DMS153 (cell line): Measurements from ENCODE around the gene POLR2E.
A peak's percentile ranks its signal among the peaks of the same experiment; 100 is the strongest.

Source experiments
- DNase-seq: peaks from one replicate; lab custom pipeline; 2025; lab: John Stamatoyannopoulos, UW

Gene POLR2E

GRCh38 chr19:1046836-1047695 is 48.1 kb downstream of the POLR2E start:
- no peak for DNase-seq

DNA sequence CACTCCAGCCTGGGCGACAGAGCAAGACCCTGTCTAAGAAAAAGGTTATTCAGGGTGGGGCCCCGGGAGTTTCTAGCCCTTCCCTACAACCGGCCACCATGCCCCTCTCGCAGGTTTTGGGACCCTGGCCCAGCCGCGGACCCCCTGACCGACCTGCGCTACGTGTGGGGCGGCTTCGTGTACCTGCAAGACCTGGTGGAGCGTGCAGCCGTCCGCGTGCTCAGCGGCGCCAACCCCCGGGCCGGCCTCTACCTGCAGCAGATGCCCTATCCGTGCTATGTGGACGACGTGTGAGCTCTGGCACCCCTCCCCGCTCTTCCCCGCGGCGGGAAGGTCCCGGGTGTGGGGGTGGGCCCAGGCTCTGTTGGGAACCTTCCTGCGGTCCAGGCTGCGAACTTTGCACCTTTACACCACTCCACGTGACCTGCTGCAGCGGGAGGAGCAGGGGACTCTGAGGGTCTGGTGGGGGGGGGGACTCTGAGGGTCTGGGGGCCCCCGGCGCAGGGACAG is 49.0 kb downstream of the POLR2E start:
- DNase-seq, result no peak

- no peak for DNase-seq
Measured at GRCh38 chr19:1045247-1045603, 50.0 kb downstream of the POLR2E start.

DNA sequence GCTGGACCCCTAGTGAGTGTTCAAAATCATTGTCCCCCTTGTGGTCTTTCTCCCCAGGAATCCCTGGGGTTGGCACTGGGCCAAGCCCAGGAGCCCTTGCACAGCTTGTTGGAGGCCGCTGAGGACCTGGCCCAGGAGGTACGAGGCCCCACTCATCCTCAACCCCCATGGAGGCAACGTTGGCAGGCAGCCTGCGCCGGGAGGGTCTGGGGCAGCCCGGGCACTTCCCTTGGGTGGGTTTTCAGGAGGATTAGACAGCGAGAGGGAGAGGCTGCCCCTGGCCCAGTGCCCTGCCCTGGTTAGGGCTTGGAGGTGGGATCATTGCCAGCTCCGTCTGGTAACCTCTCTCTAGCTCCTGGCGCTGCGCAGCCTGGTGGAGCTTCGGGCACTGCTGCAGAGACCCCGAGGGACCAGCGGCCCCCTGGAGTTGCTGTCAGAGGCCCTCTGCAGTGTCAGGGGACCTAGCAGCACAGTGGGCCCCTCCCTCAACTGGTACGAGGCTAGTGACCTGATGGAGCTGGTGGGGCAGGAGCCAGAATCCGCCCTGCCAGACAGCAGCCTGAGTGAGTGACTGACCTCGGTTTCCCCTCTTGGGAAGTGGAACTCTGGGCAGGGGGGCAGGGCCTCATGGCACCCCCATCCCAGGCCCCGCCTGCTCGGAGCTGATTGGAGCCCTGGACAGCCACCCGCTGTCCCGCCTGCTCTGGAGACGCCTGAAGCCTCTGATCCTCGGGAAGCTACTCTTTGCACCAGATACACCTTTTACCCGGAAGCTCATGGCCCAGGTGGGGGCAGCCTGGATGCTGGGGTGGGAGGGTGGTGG is 52.3 kb downstream of the POLR2E start:
- DNase-seq, result no peak

DNA sequence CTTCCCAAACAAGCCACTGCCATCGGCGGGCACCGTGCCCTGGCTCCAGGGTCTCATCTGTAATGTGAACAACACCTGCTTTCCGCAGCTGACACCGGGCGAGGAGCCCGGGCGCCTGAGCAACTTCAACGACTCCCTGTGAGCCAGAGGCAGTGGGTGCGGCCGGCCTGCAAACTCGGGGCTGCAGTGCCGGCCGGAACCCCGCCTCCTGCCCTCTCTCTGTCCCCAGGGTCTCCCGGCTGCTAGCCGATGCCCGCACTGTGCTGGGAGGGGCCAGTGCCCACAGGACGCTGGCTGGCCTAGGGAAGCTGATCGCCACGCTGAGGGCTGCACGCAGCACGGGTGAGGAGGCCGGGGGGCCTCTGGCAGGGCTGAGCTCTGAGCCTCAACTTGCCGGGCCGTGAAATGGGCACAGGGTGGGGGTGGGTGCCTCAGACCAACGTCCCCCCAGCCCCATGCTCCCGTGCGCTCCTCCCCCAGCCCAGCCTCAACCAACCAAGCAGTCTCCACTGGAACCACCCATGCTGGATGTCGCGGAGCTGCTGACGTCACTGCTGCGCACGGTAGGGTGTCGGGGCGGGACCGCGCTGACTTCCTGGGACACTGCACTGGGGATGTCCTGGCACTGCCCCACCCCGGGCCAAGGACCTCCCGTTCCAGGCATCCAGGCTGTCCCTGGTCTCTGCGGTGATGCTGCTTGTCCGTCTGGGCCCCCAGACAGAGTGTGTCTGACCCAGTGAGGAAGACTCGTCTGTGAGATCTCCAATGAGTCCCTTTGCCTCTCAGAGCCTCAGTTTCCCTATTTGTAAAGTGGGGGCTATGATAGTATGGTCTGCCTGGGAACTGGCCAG is 53.1 kb downstream of the POLR2E start:
- no peak for DNase-seq

DNA sequence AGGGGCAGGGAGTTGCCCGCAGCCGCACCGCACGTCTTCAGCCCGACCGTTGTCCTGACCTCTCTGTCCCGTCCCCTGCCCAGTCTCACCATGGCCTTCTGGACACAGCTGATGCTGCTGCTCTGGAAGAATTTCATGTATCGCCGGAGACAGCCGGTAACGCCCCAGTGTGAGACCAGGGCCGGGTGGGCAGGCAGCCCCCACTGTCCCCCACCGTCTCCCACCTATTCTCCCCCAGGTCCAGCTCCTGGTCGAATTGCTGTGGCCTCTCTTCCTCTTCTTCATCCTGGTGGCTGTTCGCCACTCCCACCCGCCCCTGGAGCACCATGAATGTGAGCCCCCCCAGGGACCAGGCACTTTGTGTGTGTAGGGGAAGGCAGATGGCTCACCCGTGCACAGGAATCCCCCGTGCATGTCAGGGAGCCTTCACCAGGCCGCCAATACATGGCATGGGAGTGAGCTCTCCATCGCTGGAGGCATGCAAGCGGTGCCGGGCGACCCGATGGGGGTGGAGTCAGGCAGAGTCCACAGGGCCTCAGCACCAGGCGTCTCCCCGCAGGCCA is 53.8 kb downstream of the POLR2E start:
- DNase-seq, result no peak

DNA sequence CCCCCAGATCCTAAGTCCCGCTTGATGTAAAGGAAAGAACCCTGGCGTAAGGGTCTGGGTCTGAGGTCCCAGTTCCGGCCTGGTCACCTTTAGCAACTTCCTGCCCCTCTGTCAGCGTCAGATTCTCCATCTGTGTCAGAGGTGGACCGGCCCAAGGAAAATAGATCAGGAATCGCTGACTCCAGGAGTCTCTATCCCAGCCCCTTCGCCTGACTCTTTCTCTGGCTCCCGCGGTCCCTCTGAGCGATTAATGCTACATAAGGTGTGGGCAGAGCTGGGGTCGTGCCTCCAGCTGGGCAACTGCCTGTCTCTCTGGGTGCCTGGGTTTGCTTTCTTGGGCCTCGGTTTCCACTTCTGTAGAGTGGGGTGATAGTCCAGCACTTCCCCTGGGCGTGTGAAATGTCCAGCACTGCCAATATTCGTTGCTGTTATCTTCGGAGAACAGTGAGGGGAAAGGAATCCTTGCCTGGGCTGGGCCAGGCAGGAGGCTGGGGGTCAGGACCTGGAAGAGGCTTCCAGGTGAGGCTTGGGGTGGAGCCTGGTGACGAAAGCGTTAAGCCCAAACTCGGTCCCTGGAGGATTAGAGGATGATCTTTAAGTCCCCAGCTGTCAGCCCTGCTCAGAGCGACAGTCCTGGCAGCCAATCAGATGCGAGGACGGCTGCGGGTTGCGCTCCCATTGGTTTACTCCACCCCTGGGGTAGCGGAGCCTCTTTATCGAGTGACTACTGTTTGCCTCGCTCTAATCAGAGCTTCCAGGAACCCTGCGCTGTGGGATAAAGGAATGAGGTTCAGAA is 54.5 kb downstream of the POLR2E start:
- peak; percentile 68 for DNase-seq

DNA sequence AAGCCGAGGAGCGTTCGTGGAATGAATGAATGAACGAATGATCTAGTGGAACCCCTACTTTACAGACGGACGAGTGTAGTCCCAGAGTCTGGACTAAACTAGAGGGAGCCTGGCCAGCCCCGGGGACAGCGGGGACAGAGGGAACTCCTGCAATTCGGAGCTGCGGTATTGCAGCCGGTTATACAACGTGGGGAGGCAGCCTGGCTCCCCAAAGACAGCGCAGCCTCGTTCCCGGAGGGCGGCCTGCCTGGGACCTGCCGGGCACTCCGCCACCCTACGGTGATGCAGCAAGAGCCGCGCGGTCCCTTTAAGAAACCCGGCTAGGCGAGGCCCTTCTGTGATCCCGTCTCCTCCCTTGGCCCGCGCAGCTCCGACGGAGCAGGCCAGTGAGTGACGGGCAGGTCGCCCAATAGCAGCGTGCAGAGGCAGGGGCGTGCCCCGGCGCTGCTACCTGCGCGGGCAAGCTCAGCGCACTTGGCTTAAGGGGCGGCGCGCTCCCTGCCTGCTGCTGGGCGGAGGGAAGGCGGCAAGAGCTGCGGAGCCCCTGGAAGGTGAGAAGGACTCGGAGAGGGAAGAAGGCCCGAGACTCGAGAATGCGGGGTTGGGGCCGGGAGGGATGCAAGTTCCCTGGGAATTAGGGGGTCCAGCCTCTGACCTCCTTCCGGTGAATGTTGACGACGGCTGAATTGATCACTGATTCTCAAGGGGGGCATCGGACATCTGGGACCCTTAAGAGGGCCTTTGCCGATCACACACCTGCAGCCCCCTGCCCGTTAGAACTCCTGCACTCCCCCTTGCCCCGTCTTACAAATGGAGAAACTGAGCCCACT is 55.3 kb downstream of the POLR2E start, which contains the start of gene ABCA7:
Gene ABCA7, plus strand, starts transcription at position 462 of the 830 bp plus-strand sequence. CDS start 1,255 bp downstream, outside the sequence.
- peak; percentile 91 for DNase-seq

- DNase-seq, result no peak
Measured at GRCh38 chr19:1038978-1039645, 56.1 kb downstream of the POLR2E start.

GRCh38 chr19:1037621-1038064 is 57.5 kb downstream of the POLR2E start:
- no peak for DNase-seq
